PC-3 (cell line): ENCODE data around the gene CLEC2A.

ENCODE experiments used
- EZH2 ChIP-seq: fragments of 300-600 bp; sonication (generic); IDR thresholded peaks from one replicate; pipeline ENCODE4 v1.6.1; 2017; ENCODE audit warnings: antibody characterized with exemption, mild to moderate bottlenecking, low read length; ENCODE audit not compliant: unreplicated experiment
- EZH2phosphoT487 ChIP-seq: fragments of 300-600 bp; sonication (generic); IDR thresholded peaks from 2 replicates; pipeline ENCODE4 v1.6.1; 2018; ENCODE audit warnings: mild to moderate bottlenecking, antibody characterized with exemption, low read length, borderline replicate concordance
- TF ChIP-seq, protein P1 (sequence below): fragments of 300-600 bp; sonication (generic); conservative IDR thresholded peaks from 2 replicates; pipeline ENCODE4 v1.5.1; 2017; ENCODE audit warnings: antibody characterized with exemption, low read depth, mild to moderate bottlenecking, low read length

DNA sequence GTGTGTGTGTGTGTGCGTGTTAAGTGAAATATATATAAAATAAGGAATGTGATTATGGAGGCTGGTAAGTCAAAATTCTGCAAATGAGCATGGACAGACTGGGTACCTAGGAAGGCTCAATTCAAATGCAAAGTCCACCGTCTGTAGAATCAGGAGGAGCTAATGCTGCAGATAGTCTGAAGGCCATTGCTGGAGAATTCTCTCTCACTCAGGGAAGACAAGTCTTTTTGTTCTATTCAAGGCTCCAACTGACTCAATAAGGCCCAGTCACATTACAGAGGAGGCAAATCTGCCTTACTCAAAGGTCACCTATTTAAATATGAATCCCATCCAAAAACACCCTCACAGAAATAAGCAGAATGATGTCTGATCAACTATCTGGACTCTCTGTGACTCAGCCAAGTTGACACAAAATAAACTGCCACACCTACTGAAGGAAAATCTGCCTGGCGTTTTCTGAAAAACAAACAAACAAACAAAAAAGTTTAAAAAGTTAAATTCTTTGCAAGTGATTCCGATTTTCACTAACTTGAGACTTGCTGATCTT, 51.6 kb downstream of the CLEC2A start:
- TF ChIP-seq, protein P1, sequence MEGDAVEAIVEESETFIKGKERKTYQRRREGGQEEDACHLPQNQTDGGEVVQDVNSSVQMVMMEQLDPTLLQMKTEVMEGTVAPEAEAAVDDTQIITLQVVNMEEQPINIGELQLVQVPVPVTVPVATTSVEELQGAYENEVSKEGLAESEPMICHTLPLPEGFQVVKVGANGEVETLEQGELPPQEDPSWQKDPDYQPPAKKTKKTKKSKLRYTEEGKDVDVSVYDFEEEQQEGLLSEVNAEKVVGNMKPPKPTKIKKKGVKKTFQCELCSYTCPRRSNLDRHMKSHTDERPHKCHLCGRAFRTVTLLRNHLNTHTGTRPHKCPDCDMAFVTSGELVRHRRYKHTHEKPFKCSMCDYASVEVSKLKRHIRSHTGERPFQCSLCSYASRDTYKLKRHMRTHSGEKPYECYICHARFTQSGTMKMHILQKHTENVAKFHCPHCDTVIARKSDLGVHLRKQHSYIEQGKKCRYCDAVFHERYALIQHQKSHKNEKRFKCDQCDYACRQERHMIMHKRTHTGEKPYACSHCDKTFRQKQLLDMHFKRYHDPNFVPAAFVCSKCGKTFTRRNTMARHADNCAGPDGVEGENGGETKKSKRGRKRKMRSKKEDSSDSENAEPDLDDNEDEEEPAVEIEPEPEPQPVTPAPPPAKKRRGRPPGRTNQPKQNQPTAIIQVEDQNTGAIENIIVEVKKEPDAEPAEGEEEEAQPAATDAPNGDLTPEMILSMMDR, result no peak
- no peak for TF ChIP-seq EZH2
- TF ChIP-seq EZH2phosphoT487, result no peak
